Measurements from ENCODE around the gene RASA4B. TPM values are rescaled to one million over a fixed set of nuclear protein-coding genes. Genes with fewer than 3 reads are reported as not detected.

The RASA4B gene
- total and polyA plus RNA-seq, 2 donors from 2014 or later, result 22.5 to 24.0 TPM

- Histone ChIP-seq H3K4me3 (ENCODE audit: low read length in 3 of 3) (peak within 1 kb of the TSS; percentile 24 to 68 (median 53)), H3K36me3 (ENCODE audit: control insufficient read depth in 2 of 3, insufficient read depth in 3 of 3, low read length in 3 of 3) (no peaks in the 10 kb centered on the region), H3K27me3 (ENCODE audit: control insufficient read depth, insufficient read depth, low read length) (no peaks in the 10 kb centered on the region), H3K27ac (ENCODE audit: low read depth in 2 of 2, low read length in 2 of 2) (peak within 1 kb of the TSS; percentile 60 to 91), H3K9ac (ENCODE audit: low read length in 3 of 3) (peak within 1 kb of the TSS; percentile 18 to 71 (median 69)), H3K9me3 (ENCODE audit: control insufficient read depth in 2 of 3, insufficient read depth in 1 of 3, low read length in 3 of 3) (no peaks in the 10 kb centered on the region), H3K4me1 (ENCODE audit: control insufficient read depth in 2 of 3, insufficient read depth in 2 of 3, low read depth in 1 of 3, low read length in 3 of 3) (peaks cover 0 to 14% (median 7%) of the 10 kb centered on the region in 3 donors)
- TF ChIP-seq, protein P1, sequence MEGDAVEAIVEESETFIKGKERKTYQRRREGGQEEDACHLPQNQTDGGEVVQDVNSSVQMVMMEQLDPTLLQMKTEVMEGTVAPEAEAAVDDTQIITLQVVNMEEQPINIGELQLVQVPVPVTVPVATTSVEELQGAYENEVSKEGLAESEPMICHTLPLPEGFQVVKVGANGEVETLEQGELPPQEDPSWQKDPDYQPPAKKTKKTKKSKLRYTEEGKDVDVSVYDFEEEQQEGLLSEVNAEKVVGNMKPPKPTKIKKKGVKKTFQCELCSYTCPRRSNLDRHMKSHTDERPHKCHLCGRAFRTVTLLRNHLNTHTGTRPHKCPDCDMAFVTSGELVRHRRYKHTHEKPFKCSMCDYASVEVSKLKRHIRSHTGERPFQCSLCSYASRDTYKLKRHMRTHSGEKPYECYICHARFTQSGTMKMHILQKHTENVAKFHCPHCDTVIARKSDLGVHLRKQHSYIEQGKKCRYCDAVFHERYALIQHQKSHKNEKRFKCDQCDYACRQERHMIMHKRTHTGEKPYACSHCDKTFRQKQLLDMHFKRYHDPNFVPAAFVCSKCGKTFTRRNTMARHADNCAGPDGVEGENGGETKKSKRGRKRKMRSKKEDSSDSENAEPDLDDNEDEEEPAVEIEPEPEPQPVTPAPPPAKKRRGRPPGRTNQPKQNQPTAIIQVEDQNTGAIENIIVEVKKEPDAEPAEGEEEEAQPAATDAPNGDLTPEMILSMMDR (IDR thresholded peaks at IDR 0.05; ENCODE audit: borderline replicate concordance, extremely low read depth, insufficient read depth), result no peak
- intact Hi-C loops (cut with DNase I), result no loop called here
- no peak for FAIRE-seq
- DNase-seq, result peak; percentile 79 to 96 (median 89)
Observed at GRCh38 chr7:102433219-102434038, 84.1 kb downstream of the RASA4B start, which contains the start of gene ORAI2. Gene ORAI2, plus strand, starts transcription at chr7:102433575. Its CDS starts 5,382 bp downstream, at chr7:102438957.

Small RNAs within 50 kb of the gene (microRNA-seq; reads per million reads assigned to microRNA genes)
- not detected for gene MIR4467
- not detected for gene MIR5090

Other genes starting within 250 kb of the RASA4B start
- 11.0 TPM for gene SH2B2, start 230.9 kb downstream of the RASA4B start, total RNA-seq
- 4.5 TPM for gene SH2B2, start 230.9 kb downstream of the RASA4B start, polyA plus RNA-seq (ENCODE audit: insufficient read depth, low read depth, low replicate concordance)
- gene SPDYE6, start 161.3 kb downstream of the RASA4B start, total RNA-seq, result not detected
- gene SPDYE6, start 161.3 kb downstream of the RASA4B start, polyA plus RNA-seq (ENCODE audit: insufficient read depth, low read depth, low replicate concordance), result not detected
- gene PRKRIP1, start 121.4 kb downstream of the RASA4B start, total RNA-seq, result 25.9 TPM
- gene PRKRIP1, start 121.4 kb downstream of the RASA4B start, polyA plus RNA-seq (ENCODE audit: insufficient read depth, low read depth, low replicate concordance), result 20.8 TPM
- gene ORAI2, start 84.2 kb downstream of the RASA4B start, total RNA-seq, result 45.6 TPM
- gene ORAI2, start 84.2 kb downstream of the RASA4B start, polyA plus RNA-seq (ENCODE audit: insufficient read depth, low read depth, low replicate concordance), result 13.8 TPM
- 14.0 TPM for gene ALKBH4, start 52.9 kb downstream of the RASA4B start, total RNA-seq
- 15.4 TPM for gene ALKBH4, start 52.9 kb downstream of the RASA4B start, polyA plus RNA-seq (ENCODE audit: insufficient read depth, low read depth, low replicate concordance)
- 14.1 TPM for gene LRWD1, start 52.8 kb downstream of the RASA4B start, total RNA-seq
- 14.0 TPM for gene LRWD1, start 52.8 kb downstream of the RASA4B start, polyA plus RNA-seq (ENCODE audit: insufficient read depth, low read depth, low replicate concordance)
- gene POLR2J, start 38.9 kb downstream of the RASA4B start, total RNA-seq, result 42.0 TPM
- 117 TPM for gene POLR2J, start 38.9 kb downstream of the RASA4B start, polyA plus RNA-seq (ENCODE audit: insufficient read depth, low read depth, low replicate concordance)
- 21.6 TPM for gene UPK3BL2, start 25.9 kb upstream of the RASA4B start, total RNA-seq
- gene UPK3BL2, start 25.9 kb upstream of the RASA4B start, polyA plus RNA-seq (ENCODE audit: insufficient read depth, low read depth, low replicate concordance), result 6.8 TPM
- gene SPDYE2, start 33.4 kb upstream of the RASA4B start, total RNA-seq, result 0.50 TPM
- not detected for gene SPDYE2, start 33.4 kb upstream of the RASA4B start, polyA plus RNA-seq (ENCODE audit: insufficient read depth, low read depth, low replicate concordance)
- gene POLR2J3, start 54.8 kb upstream of the RASA4B start, total RNA-seq, result 48.0 TPM
- 70.8 TPM for gene POLR2J3, start 54.8 kb upstream of the RASA4B start, polyA plus RNA-seq (ENCODE audit: insufficient read depth, low read depth, low replicate concordance)
- 63.3 TPM for gene RASA4, start 99.0 kb upstream of the RASA4B start, total RNA-seq
- 47.0 TPM for gene RASA4, start 99.0 kb upstream of the RASA4B start, polyA plus RNA-seq (ENCODE audit: insufficient read depth, low read depth, low replicate concordance)
- gene UPK3BL1, start 125.0 kb upstream of the RASA4B start, total RNA-seq, result 23.9 TPM
- 44.5 TPM for gene UPK3BL1, start 125.0 kb upstream of the RASA4B start, polyA plus RNA-seq (ENCODE audit: insufficient read depth, low read depth, low replicate concordance)
- not detected for gene SPDYE2B, start 132.5 kb upstream of the RASA4B start, total RNA-seq
- not detected for gene SPDYE2B, start 132.5 kb upstream of the RASA4B start, polyA plus RNA-seq (ENCODE audit: insufficient read depth, low read depth, low replicate concordance)
- 10.5 TPM for gene POLR2J2, start 153.9 kb upstream of the RASA4B start, total RNA-seq
- gene POLR2J2, start 153.9 kb upstream of the RASA4B start, polyA plus RNA-seq (ENCODE audit: insufficient read depth, low read depth, low replicate concordance), result 0.62 TPM
- 10.4 TPM for gene FAM185A, start 231.2 kb upstream of the RASA4B start, total RNA-seq
- 6.5 TPM for gene FAM185A, start 231.2 kb upstream of the RASA4B start, polyA plus RNA-seq (ENCODE audit: insufficient read depth, low read depth, low replicate concordance)

All from kidney (tissue), 14 donors.